Duodenal mucosa (tissue), 2 donors: ENCODE data around the gene MUC5B.
"Not testable (repeated sequence)": the region's sequence is repeated elsewhere in the genome, so short reads cannot be mapped to it uniquely, and the experiment has no call there.

ENCODE experiments used
- H3K27ac ChIP-seq: one replicate; pipeline ENCODE4 v1.7.0; 2013; ENCODE audit warnings: low read depth, low read length
- H3K27me3 ChIP-seq, 2 donors: one replicate each; pipeline ENCODE4 v1.7.0; 2013; ENCODE audit warnings: low read length in 2 of 2, control low read depth in 1 of 2; ENCODE audit not compliant: insufficient read depth in 2 of 2, control insufficient read depth in 1 of 2
- H3K36me3 ChIP-seq, 2 donors: one replicate each; pipeline ENCODE4 v1.7.0; 2013; ENCODE audit warnings: low read length in 2 of 2, control low read depth in 1 of 2; ENCODE audit not compliant: insufficient read depth in 2 of 2, control insufficient read depth in 1 of 2
- H3K4me1 ChIP-seq, 2 donors: one replicate each; pipeline ENCODE4 v1.7.0; 2013; ENCODE audit warnings: low read length in 2 of 2, control low read depth in 1 of 2; ENCODE audit not compliant: insufficient read depth in 2 of 2, control insufficient read depth in 1 of 2
- H3K4me3 ChIP-seq, 2 donors: one replicate each; pipeline ENCODE4 v1.7.0; 2013; ENCODE audit warnings: low read length in 2 of 2, low read depth in 1 of 2
- H3K9ac ChIP-seq, 2 donors: one replicate each; pipeline ENCODE4 v1.7.0; 2013; ENCODE audit warnings: low read length in 2 of 2, low read depth in 1 of 2
- H3K9me3 ChIP-seq, 2 donors: one replicate each; pipeline ENCODE4 v1.7.0; 2013; ENCODE audit warnings: low read length in 2 of 2, control low read depth in 1 of 2; ENCODE audit not compliant: control insufficient read depth in 1 of 2

The MUC5B gene

DNA sequence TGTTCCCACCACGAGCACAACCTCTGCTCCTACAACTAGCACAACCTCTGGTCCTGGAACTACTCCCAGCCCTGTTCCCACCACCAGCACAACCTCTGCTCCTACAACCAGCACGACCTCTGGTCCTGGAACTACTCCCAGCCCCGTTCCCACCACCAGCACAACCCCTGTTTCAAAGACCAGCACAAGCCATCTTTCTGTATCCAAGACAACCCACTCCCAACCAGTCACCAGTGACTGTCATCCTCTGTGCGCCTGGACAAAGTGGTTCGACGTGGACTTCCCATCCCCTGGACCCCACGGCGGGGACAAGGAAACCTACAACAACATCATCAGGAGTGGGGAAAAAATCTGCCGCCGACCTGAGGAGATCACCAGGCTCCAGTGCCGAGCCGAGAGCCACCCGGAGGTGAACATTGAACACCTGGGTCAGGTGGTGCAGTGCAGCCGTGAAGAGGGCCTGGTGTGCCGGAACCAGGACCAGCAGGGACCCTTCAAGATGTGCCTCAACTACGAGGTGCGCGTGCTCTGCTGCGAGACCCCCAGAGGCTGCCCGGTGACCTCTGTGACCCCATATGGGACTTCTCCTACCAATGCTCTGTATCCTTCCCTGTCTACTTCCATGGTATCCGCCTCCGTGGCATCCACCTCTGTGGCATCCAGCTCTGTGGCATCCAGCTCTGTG, 30.9 kb upstream of the MUC5B start:
- H3K4me3 ChIP-seq, H3K27ac ChIP-seq, H3K36me3 ChIP-seq, H3K27me3 ChIP-seq, H3K4me1 ChIP-seq, H3K9ac ChIP-seq, H3K9me3 ChIP-seq: not testable (repeated sequence)

DNA sequence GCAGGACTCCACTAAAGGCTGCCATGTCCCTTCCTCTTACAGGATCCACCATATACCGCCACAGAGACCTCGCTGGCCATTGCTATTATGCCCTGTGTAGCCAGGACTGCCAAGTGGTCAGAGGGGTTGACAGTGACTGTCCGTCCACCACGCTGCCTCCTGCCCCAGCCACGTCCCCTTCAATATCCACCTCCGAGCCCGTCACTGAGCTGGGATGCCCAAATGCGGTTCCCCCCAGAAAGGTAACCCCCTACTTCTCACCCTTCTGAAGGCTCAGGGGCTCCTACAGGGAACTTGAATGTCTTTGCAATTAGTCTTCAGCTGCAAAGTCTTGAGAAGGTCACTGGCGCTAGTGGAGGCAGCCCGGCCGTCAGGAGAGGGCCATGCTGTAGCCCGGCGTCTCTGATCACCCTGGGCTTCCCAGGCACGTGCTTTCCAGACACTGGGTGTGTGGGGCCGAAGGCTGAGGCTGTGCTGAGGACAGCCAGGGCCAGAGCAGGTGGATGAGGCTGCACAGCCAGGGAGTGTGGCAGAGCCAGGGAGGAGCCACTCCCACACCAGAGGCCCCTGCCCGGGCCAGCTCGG, 30.0 kb upstream of the MUC5B start:
- Histone ChIP-seq H3K27ac (no peak overlapping the region), H3K9ac (no peak overlapping the region), H3K4me1 (no peaks in the 10 kb centered on the region), H3K4me3 (no peak overlapping the region), H3K9me3 (no peaks in the 10 kb centered on the region), H3K36me3 (no peaks in the 10 kb centered on the region), H3K27me3 (no peaks in the 10 kb centered on the region)

DNA sequence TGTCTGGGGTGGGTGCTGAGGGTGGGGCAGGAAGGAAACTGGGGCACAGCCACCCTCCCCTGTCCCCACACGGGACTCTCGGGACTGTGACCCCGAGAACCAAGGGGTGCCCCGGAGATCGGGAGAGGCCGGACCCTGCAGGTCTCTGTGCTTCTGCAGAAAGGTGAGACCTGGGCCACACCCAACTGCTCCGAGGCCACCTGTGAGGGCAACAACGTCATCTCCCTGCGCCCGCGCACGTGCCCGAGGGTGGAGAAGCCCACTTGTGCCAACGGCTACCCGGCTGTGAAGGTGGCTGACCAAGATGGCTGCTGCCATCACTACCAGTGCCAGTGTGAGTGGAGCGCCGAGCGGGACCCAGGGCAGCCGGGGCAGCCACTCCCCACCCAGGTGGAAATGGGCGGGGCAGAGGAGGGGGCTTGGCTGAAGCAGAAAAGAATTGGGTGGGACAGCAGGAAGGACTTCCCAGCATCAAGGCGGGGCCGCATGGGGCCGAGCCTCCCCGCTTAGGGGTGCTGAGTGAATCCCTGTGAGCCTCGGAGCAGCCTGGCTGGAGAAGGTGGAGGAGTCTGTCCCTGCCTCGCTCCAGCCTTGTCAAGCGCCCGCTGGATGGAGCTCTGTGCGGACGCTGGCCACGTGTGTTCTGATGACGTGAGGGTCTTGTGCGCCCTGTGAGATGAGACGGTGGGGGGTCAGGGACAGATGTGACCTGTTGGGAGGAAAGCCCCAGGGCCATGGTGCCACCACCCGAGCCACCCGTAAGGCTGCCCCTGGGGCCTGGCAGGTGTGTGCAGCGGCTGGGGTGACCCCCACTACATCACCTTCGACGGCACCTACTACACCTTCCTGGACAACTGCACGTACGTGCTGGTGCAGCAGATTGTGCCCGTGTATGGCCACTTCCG, 29.3 kb upstream of the MUC5B start:
- Histone ChIP-seq H3K9me3 (no peaks in the 10 kb centered on the region), H3K27ac (no peak overlapping the region), H3K27me3 (no peaks in the 10 kb centered on the region), H3K4me1 (no peaks in the 10 kb centered on the region), H3K36me3 (no peaks in the 10 kb centered on the region), H3K4me3 (no peak overlapping the region), H3K9ac (no peak overlapping the region)

GRCh38 chr11:1194231-1194976, 28.5 kb upstream of the MUC5B start:
- Histone ChIP-seq H3K9ac (no peak overlapping the region), H3K4me1 (no peaks in the 10 kb centered on the region), H3K27ac (no peak overlapping the region), H3K27me3 (no peaks in the 10 kb centered on the region), H3K4me3 (no peak overlapping the region), H3K9me3 (no peaks in the 10 kb centered on the region), H3K36me3 (no peaks in the 10 kb centered on the region)

GRCh38 chr11:1194977-1195681, 27.7 kb upstream of the MUC5B start:
- Histone ChIP-seq H3K27ac (no peak overlapping the region), H3K9me3 (no peaks in the 10 kb centered on the region), H3K4me1 (no peaks in the 10 kb centered on the region), H3K9ac (no peak overlapping the region), H3K36me3 (no peaks in the 10 kb centered on the region), H3K27me3 (no peaks in the 10 kb centered on the region), H3K4me3 (no peak overlapping the region)

GRCh38 chr11:1195682-1196515, 27.0 kb upstream of the MUC5B start:
- H3K27me3 ChIP-seq: no peaks in the 10 kb centered on the region

DNA sequence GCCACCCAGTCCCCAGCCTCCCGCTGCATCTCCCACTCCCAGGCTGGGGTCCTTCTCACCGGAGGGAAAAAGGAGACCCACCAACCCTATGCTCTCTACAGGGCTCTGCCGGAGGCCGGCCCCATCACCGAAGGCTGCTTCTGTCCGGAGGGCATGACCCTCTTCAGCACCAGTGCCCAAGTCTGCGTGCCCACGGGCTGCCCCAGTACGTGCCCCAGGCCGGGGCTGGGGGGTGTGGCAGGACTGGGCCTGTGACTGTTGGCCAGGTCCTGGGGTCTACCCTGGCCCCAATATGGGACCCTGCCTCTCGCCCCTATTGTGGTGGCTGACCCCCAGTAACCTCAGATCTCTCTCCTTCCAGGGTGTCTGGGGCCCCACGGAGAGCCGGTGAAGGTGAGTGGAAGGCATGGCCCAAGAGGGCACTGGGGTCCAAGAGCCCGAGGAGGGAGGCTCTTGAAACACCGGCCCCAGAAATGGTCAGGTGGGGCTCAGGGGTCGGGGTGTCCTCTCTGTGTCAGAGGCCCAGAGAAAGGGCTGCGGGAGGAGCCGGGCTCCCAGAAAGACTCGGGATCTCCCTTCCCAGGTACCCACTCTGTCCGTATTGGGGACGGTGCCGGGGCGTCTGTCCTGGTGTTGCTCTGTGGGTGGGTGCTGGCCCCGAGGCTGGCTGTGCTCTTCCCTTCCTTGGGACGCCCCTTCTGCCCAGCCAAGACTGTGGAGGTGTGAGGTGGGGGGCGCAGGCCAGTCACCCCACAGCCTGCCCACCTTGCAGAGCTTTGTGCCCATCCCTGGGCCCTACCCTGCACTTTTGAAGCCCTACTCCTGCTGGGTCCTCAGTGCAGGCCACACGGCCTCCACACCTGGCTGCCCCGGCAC, 26.1 kb upstream of the MUC5B start:
- H3K27ac ChIP-seq: no peak overlapping the region
- no peaks in the 10 kb centered on the region for H3K4me1 ChIP-seq
- H3K36me3 ChIP-seq: no peaks in the 10 kb centered on the region
- no peak overlapping the region for H3K4me3 ChIP-seq
- no peak overlapping the region for H3K9ac ChIP-seq
- H3K9me3 ChIP-seq: no peaks in the 10 kb centered on the region
- H3K27me3 ChIP-seq: no peaks in the 10 kb centered on the region

More at GRCh38 chr11:1195682-1196515, 27.0 kb upstream of the MUC5B start:
- H3K9ac ChIP-seq: no peak overlapping the region
- no peaks in the 10 kb centered on the region for H3K4me1 ChIP-seq
- no peak overlapping the region for H3K4me3 ChIP-seq
- H3K27ac ChIP-seq: no peak overlapping the region
- no peaks in the 10 kb centered on the region for H3K9me3 ChIP-seq
- H3K36me3 ChIP-seq: no peaks in the 10 kb centered on the region

DNA sequence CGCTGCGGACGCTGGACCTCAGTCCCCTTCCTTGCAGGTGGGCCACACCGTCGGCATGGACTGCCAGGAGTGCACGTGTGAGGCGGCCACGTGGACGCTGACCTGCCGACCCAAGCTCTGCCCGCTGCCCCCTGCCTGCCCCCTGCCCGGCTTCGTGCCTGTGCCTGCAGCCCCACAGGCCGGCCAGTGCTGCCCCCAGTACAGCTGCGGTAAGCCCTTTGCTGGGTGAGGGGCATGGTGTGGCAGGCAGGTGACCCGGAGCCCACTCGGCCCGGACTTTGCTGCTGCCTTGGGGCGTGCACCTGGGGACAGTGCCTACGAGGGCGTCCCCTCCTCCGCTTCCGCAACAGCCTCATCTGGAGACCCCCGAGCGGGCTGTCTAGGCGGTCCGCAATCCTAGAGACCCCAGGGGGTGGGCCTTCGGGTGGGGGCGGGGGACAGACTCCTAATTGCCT, 25.4 kb upstream of the MUC5B start:
- no peak overlapping the region for H3K9ac ChIP-seq
- H3K4me1 ChIP-seq: no peaks in the 10 kb centered on the region
- no peaks in the 10 kb centered on the region for H3K36me3 ChIP-seq
- no peak overlapping the region for H3K4me3 ChIP-seq
- H3K9me3 ChIP-seq: no peaks in the 10 kb centered on the region
- no peaks in the 10 kb centered on the region for H3K27me3 ChIP-seq
- no peak overlapping the region for H3K27ac ChIP-seq
